Upper lobe of left lung (tissue), 6 donors: Measurements from ENCODE around the gene PHEX. TPM values are rescaled to one million over a fixed set of nuclear protein-coding genes. Genes with fewer than 3 reads are reported as not detected.

Experiments used
- ATAC-seq, 2 donors: fragments of 200-7000 bp; cut with Tn5 transposase; one replicate each; pipeline ENCODE4 v1.9.1; 2022; ENCODE audit warnings: mild to moderate bottlenecking in 2 of 2, moderate library complexity in 2 of 2; ENCODE audit not compliant: low FRiP score in 2 of 2
- DNase-seq, 2 donors: peaks; one replicate each; pipeline ENCODE4 v3.0.0-alpha.2; 2019 to 2020
- H3K27ac ChIP-seq, 4 donors: fragments of 200-600 bp; sonication (generic); one replicate each; pipeline ENCODE4 v1.5.1; 2016 to 2019
- H3K27me3 ChIP-seq, 4 donors: fragments of 200-600 bp; sonication (generic); one replicate each; pipeline ENCODE4 v1.5.1; 2017 to 2019
- H3K36me3 ChIP-seq, 4 donors: fragments of 200-600 bp; sonication (generic); one replicate each; pipeline ENCODE4 v1.5.1; 2016 to 2019
- H3K4me1 ChIP-seq, 4 donors: fragments of 200-600 bp; sonication (generic); one replicate each; pipeline ENCODE4 v1.5.1; 2018 to 2019
- H3K4me3 ChIP-seq, 4 donors: fragments of 200-600 bp; sonication (generic); one replicate each; pipeline ENCODE4 v1.5.1; 2017 to 2019; ENCODE audit warnings: mild to moderate bottlenecking in 2 of 4, moderate library complexity in 1 of 4
- H3K9me3 ChIP-seq, 4 donors: fragments of 200-600 bp; sonication (generic); one replicate each; pipeline ENCODE4 v1.5.1; 2018 to 2019
- EP300 ChIP-seq, 4 donors: sonication (generic); formaldehyde crosslinking; IDR thresholded peaks; one replicate each; pipeline ENCODE4 v1.5.1; 2017; ENCODE audit warnings: antibody characterized with exemption in 4 of 4, control low read depth in 2 of 4
- POLR2A ChIP-seq, 4 donors: fragments of 450-650 bp; IDR thresholded peaks; one replicate each; pipeline ENCODE4 v1.5.1; 2016 to 2017; ENCODE audit warnings: antibody characterized with exemption in 4 of 4, mild to moderate bottlenecking in 2 of 4
- POLR2AphosphoS5 ChIP-seq, 2 donors: sonication (generic); formaldehyde crosslinking; IDR thresholded peaks; one replicate each; pipeline ENCODE4 v1.5.1; 2017; ENCODE audit warnings: antibody characterized with exemption in 2 of 2
- WGBS, 2 donors: methylation state at CpG; one replicate each; pipeline ENCODE4 v1.1.5; 2017 to 2018; 5-methylcytosine and 5-hydroxymethylcytosine counted together
- total RNA-seq, 6 donors: library from RNA; depleted of rRNA in 4 of 6; stranded (reverse); fragments of >200 nt in 4 of 6; gene quantifications; one replicate each; pipeline versions ENCODE4 v1.1.0 to v1.2.1, GENCODE V29; 2016 to 2021
- TF ChIP-seq, protein P1 (sequence below), 6 experiments: fragments of 450-650 bp in 4 of 6; fragments of 200-600 bp in 2 of 6; sonication (generic) in 2 of 6; IDR thresholded peaks; one replicate each; pipeline ENCODE4 v1.5.1; 2016 to 2019; ENCODE audit warnings: antibody characterized with exemption in 6 of 6
- donor health status: DM: no; HTN: no; CAD: no; lungs with moderate emphysema.
- donor health status: DM: no; HTN: yes; CAD: no; lungs with severe emphysema.

The PHEX gene
- total RNA-seq, 6 donors from 2014 or later: 0.80 to 4.9 (median 1.4) TPM

GRCh38 chrX:22134681-22135080 lies 102.6 kb downstream of the PHEX start:
- DNase-seq (no peak), ATAC-seq (no peak)
- Histone ChIP-seq H3K27ac (no peak overlapping the region), H3K4me1 (no peaks in the 10 kb centered on the region), H3K27me3 (no peaks in the 10 kb centered on the region), H3K4me3 (no peak overlapping the region), H3K9me3 (no peaks in the 10 kb centered on the region), H3K36me3 (no peaks in the 10 kb centered on the region)
- no peak for TF ChIP-seq EP300 (IDR thresholded peaks at IDR 0.05)
- TF ChIP-seq POLR2A (IDR thresholded peaks at IDR 0.05): no peak
- no peak for TF ChIP-seq POLR2AphosphoS5 (IDR thresholded peaks at IDR 0.05)
- TF ChIP-seq, protein P1, sequence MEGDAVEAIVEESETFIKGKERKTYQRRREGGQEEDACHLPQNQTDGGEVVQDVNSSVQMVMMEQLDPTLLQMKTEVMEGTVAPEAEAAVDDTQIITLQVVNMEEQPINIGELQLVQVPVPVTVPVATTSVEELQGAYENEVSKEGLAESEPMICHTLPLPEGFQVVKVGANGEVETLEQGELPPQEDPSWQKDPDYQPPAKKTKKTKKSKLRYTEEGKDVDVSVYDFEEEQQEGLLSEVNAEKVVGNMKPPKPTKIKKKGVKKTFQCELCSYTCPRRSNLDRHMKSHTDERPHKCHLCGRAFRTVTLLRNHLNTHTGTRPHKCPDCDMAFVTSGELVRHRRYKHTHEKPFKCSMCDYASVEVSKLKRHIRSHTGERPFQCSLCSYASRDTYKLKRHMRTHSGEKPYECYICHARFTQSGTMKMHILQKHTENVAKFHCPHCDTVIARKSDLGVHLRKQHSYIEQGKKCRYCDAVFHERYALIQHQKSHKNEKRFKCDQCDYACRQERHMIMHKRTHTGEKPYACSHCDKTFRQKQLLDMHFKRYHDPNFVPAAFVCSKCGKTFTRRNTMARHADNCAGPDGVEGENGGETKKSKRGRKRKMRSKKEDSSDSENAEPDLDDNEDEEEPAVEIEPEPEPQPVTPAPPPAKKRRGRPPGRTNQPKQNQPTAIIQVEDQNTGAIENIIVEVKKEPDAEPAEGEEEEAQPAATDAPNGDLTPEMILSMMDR (IDR thresholded peaks at IDR 0.05): no peak
- WGBS, 2 donors: 36 to 37% methylated on average over 4 of the region's 4 CpGs

GRCh38 chrX:22135171-22135711 lies 103.1 kb downstream of the PHEX start:
- Histone ChIP-seq H3K27me3 (no peaks in the 10 kb centered on the region), H3K27ac (peak overlapping the region in 1 of 4 donors; percentile 54), H3K9me3 (no peaks in the 10 kb centered on the region), H3K4me1 (no peaks in the 10 kb centered on the region), H3K4me3 (no peak overlapping the region), H3K36me3 (no peaks in the 10 kb centered on the region)
- DNase-seq (no peak), ATAC-seq (peak; percentile 35 to 44)
- TF ChIP-seq POLR2A (IDR thresholded peaks at IDR 0.05): no peak
- no peak for TF ChIP-seq POLR2AphosphoS5 (IDR thresholded peaks at IDR 0.05)
- TF ChIP-seq, protein P1 (IDR thresholded peaks at IDR 0.05): no peak
- no peak for TF ChIP-seq EP300 (IDR thresholded peaks at IDR 0.05)
- 50 to 53% methylated on average over 1 to 4 of the region's 4 CpGs for whole genome bisulfite sequencing, 2 donors

DNA sequence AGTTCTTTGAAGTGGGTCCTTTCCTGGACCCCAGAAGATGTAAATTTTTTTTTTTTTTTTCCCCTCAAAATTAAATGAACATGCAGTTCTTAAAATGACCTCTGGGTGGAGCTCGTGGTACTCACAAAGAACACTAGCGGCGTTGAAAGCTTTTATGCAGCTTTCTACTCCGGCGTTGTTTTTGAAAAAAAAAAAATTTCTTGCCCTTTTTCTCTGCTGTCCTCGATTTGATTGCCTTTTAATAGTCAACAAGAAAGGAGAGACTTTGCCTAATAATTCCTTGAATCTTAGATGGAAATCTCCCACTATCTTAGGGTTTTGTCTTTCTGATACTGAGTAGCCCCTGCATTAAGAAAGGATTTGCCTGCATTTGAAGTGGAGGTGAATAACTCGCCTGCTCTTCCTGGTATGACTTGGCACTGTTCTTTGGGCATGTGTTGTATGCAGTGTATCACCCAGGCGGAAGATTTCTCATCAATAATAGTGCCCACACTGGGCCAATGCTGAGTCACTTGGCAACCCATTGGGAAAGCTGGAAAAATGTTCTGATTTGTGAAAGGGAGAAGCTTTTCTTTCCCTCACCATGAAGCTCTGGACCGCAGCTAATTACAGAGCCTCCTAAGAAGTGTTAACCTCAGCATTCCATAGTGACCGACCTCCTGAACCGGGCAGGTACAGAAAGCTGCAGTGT lies 104.0 kb downstream of the PHEX start:
- peak; percentile 45 to 69 for ATAC-seq
- no peak overlapping the region for H3K4me3 ChIP-seq
- H3K27me3 ChIP-seq: no peaks in the 10 kb centered on the region
- peak overlapping the region in 1 of 4 donors; percentile 54 for H3K27ac ChIP-seq
- no peaks in the 10 kb centered on the region for H3K4me1 ChIP-seq
- no peak for DNase-seq
- H3K36me3 ChIP-seq: no peaks in the 10 kb centered on the region
- TF ChIP-seq EP300 (IDR thresholded peaks at IDR 0.05): no peak
- TF ChIP-seq, protein P1 (IDR thresholded peaks at IDR 0.05): peak; percentile 34 to 78 (median 46)
- WGBS, 2 donors: 5 to 27% methylated on average over 6 to 11 of the region's 11 CpGs
- H3K9me3 ChIP-seq: no peaks in the 10 kb centered on the region

DNA sequence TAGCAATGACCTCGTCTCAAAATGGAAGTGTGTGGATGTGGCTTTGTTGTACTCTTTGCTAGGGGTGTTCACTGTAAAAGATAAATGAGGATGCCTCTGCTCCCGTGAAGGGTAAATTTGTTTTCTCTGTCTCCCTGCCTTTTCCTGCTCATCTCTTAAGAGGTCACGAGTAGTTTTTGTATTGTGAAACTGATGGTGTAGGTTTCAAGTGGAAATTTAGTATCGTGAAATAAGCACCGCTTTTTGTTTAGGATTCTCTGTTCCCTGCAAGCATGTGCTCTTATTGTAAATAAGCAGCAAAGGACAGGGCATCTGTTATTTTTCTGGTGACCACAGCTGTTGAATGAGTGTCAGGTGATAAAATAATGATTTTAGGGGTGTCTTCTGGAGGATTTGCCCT lies 104.6 kb downstream of the PHEX start:
- H3K36me3 ChIP-seq: no peaks in the 10 kb centered on the region
- whole genome bisulfite sequencing, 2 donors: 65 to 71% methylated on average over 5 of the region's 5 CpGs
- H3K4me1 ChIP-seq: no peaks in the 10 kb centered on the region
- TF ChIP-seq, protein P1 (IDR thresholded peaks at IDR 0.05): no peak
- no peak for TF ChIP-seq EP300 (IDR thresholded peaks at IDR 0.05)
- TF ChIP-seq POLR2A (IDR thresholded peaks at IDR 0.05): no peak
- no peak for TF ChIP-seq POLR2AphosphoS5 (IDR thresholded peaks at IDR 0.05)
- no peak for ATAC-seq
- H3K9me3 ChIP-seq: no peaks in the 10 kb centered on the region
- H3K27ac ChIP-seq: no peak overlapping the region
- no peaks in the 10 kb centered on the region for H3K27me3 ChIP-seq
- H3K4me3 ChIP-seq: no peak overlapping the region
- no peak for DNase-seq

GRCh38 chrX:22139822-22140221 lies 107.7 kb downstream of the PHEX start:
- Histone ChIP-seq H3K27me3 (no peaks in the 10 kb centered on the region), H3K4me3 (no peak overlapping the region), H3K4me1 (no peaks in the 10 kb centered on the region), H3K36me3 (no peaks in the 10 kb centered on the region), H3K27ac (no peak overlapping the region), H3K9me3 (no peaks in the 10 kb centered on the region)
- DNase-seq: no peak
- WGBS, 2 donors: 100% methylated on average over 1 of the region's 1 CpG; no CpG with 5 or more reads in 1 of the 2 donors
- ATAC-seq: no peak
- TF ChIP-seq, protein P1 (IDR thresholded peaks at IDR 0.05): no peak
- TF ChIP-seq POLR2A (IDR thresholded peaks at IDR 0.05) (no peak), EP300 (IDR thresholded peaks at IDR 0.05) (no peak), POLR2AphosphoS5 (IDR thresholded peaks at IDR 0.05) (no peak)
